GM12865 (cell line): ENCODE measurements around the gene COPS2.

Source experiments
- DNase-seq: peaks from one replicate; pipeline ENCODE4 v3.0.0; 2010; ENCODE audit warnings: low read depth
- H3K4me3 ChIP-seq: 2 replicates; pipeline ENCODE4 v1.5.1; 2011; ENCODE audit warnings: mild to moderate bottlenecking, low read depth, low read length, control low read depth
- TF ChIP-seq, protein P1 (sequence below): IDR thresholded peaks from 2 replicates; pipeline ENCODE4 v1.5.1; 2011; ENCODE audit warnings: low read length, control low read depth, low read depth, inconsistent platforms; ENCODE audit not compliant: insufficient read depth; ENCODE audit errors: missing control alignments

COPS2 gene

DNA sequence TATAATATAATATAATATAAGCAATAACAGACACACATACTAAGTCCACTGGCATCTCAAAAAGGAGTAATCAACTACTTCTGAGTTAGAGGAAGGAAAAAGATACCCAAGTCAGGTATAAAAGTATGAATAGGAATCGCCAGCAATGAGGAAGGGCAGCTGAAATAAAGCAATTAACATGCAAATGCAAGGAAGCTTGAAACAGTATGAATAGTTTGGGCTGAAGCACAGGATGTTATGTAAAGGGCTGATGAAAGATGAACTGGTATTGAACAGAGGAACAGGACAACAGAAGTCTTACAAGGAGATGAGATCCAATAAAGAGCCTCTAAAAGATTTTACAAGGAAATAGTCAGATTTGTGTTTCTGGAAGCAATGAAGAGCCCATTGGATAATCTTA lies 7.1 kb downstream of the COPS2 start:
- TF ChIP-seq, protein P1, sequence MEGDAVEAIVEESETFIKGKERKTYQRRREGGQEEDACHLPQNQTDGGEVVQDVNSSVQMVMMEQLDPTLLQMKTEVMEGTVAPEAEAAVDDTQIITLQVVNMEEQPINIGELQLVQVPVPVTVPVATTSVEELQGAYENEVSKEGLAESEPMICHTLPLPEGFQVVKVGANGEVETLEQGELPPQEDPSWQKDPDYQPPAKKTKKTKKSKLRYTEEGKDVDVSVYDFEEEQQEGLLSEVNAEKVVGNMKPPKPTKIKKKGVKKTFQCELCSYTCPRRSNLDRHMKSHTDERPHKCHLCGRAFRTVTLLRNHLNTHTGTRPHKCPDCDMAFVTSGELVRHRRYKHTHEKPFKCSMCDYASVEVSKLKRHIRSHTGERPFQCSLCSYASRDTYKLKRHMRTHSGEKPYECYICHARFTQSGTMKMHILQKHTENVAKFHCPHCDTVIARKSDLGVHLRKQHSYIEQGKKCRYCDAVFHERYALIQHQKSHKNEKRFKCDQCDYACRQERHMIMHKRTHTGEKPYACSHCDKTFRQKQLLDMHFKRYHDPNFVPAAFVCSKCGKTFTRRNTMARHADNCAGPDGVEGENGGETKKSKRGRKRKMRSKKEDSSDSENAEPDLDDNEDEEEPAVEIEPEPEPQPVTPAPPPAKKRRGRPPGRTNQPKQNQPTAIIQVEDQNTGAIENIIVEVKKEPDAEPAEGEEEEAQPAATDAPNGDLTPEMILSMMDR, result no peak
- no peak overlapping the region for H3K4me3 ChIP-seq
- DNase-seq, result no peak

DNA sequence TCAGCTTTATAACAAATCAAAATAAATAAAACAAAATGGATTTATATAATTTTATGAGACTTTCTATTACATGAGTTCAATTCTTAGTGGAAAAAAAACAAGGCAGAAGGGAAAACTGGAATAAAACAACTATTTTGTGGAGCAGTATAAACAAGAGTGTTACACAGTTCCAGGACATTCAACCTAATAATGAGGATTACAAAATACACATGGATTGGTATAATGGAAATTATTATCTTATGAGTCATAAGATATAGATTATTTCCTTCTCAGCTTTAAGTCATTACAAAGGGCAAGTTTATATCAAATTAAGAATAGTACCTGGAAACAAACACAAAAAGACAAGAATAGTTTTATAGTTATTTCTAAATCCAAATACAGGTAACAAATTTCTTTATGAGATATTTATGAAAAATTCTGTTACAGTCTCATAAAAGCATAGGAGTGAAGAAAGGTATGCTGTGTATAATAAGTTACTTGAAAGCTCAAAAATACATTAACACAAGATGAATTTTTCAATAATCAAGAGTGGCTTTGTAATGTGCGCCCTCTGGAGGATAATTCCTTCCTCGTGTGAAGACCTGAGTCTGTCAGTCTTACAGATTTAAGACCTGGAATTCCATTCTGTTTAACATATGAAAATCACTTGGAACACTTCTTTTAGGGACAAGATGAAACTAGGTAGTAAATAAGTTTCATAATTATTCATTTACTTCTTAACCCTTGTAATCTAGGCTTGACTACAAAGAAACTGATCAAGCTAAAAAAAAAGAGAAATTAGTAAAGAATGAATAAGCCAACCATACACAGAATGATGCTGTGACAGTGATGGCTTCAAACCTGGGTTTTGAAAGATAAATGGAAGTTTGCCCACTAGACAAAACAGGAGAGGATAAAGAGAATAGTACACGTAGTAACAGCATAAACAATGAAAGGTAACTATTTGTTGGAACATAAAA lies 9.5 kb downstream of the COPS2 start:
- peak; percentile 58 for DNase-seq
- H3K4me3 ChIP-seq, result no peak overlapping the region
- TF ChIP-seq, protein P1, result peak; percentile 47

DNA sequence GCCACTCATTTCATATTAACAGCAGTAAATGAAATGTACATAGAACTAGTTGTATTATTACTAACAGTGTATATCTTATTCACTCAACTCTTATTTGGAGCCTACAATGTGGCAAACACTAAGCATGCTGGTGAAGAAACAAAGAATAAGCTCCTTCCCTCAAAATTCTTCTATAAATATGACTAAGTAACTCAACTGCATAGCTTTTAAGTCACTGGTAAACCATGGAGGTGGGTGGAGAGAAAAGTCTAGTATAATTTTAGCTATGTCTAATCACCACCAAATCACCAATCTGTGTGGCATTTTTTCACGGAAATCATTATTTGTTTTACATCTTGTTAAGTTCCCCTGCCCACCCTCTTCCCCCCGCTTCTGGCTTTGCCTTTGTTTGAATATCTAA lies 17.5 kb downstream of the COPS2 start:
- no peak overlapping the region for H3K4me3 ChIP-seq
- no peak for DNase-seq
- TF ChIP-seq, protein P1, result no peak

DNA sequence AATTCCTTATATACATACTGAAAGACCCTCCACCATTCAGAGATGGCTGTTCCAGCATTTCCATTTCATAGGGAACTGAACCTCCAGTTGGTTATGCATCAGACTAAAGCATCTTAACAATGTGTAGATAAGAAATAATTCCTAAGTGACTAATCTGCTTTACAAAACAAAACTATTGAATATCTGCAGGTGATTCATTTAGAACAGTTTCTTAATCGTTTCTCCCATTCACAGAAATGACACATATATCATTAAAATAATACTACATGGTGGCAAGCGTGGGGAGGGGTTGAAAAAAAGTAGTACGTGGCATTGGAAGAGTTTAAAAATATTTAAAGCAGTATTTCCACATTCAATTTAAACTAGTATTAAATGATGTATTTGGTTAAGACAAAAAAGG lies 19.5 kb downstream of the COPS2 start:
- no peak overlapping the region for H3K4me3 ChIP-seq
- DNase-seq, result no peak
- TF ChIP-seq, protein P1, result no peak

DNA sequence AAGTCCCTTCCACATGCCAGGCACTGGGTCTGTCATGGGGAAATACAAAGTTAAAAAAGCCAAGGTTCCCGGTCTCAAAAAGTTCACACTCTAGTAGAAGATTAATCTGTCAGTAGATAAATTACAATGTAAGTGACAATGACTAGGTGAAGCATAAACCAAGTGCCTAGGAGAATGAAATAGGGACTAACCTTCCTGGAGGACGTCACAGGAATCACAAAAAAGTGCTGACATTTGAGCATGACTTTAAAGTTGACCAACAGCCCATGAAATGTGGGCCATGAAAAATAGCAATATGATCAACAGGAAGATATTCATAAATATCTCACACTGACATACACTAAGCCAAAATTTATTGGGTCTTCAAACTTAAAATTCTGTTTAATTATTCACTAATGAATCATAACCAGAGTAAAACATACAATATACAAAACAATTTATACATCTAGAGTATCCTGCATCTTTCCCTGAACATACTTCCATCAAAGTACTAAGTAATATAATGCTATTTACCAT lies 20.0 kb downstream of the COPS2 start:
- no peak for DNase-seq
- no peak overlapping the region for H3K4me3 ChIP-seq
- TF ChIP-seq, protein P1, result no peak

DNA sequence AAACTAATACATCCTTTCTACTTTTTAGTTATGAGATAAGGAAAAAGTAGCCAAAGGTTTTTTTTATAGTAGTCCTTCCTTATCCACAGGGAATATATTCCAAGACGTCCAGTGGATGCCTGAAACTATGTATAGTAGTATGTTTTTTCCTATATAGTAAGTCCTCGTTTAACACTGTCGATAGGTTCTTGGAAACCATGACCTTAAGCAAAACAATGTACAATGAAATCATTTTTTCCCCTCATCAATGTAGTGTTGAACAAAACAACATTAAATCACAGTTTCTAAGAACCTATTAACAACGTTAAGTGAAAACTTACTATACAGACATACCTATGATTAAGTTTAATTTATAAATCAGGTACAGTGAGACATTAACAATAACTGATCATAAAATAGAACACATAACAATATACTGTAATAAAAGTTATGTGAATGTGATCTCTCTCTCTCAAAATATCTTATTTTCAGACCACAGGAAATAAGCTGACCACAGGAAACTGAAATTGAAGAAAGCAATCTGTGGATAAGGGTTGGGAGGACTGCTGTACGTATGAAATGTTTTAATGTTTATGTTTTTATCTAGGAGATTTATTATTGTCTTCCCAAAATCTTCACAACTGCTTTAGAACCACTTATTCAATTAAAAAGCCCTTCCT lies 20.6 kb downstream of the COPS2 start:
- H3K4me3 ChIP-seq, result no peak overlapping the region
- TF ChIP-seq, protein P1, result no peak
- DNase-seq, result no peak
